Stimulated activated CD4-positive, alpha-beta T cell treated with anti-CD3 and anti-CD28 coated beads, Interleukin-4, amount 100 ng/mL, for 48 hours (primary cell): ENCODE data around the gene DIRAS1.
"Not testable (repeated sequence)": the region's sequence is repeated elsewhere in the genome, so short reads cannot be mapped to it uniquely, and the experiment has no call there.

Experiments used
- DNase-seq, 2 donors: peaks; one replicate each; pipeline ENCODE4 v3.0.0-alpha.2; 2020; ENCODE audit warnings: low read depth in 2 of 2

Gene DIRAS1

GRCh38 chr19:2727640-2727944, 6.4 kb upstream of the DIRAS1 start:
- no peak for DNase-seq

GRCh38 chr19:2726904-2727639, 5.9 kb upstream of the DIRAS1 start:
- no peak for DNase-seq

- no peak for DNase-seq
Observed at GRCh38 chr19:2726160-2726855, 5.1 kb upstream of the DIRAS1 start.

GRCh38 chr19:2724148-2724557, 3.0 kb upstream of the DIRAS1 start:
- no peak for DNase-seq

GRCh38 chr19:2723747-2724146, 2.6 kb upstream of the DIRAS1 start:
- DNase-seq = no peak

- no peak for DNase-seq
Observed at GRCh38 chr19:2723345-2723715, 2.2 kb upstream of the DIRAS1 start.

GRCh38 chr19:2722541-2723344, 1.6 kb upstream of the DIRAS1 start:
- no peak for DNase-seq

GRCh38 chr19:2721570-2722540, 683 bp upstream of the DIRAS1 start:
- no peak for DNase-seq

GRCh38 chr19:2719920-2720776, 1.0 kb downstream of the DIRAS1 start:
- no peak for DNase-seq

GRCh38 chr19:2719232-2719735, 1.9 kb downstream of the DIRAS1 start:
- no peak for DNase-seq

GRCh38 chr19:2717638-2718541, 3.3 kb downstream of the DIRAS1 start:
- no peak for DNase-seq

- DNase-seq = no peak
Observed at GRCh38 chr19:2716722-2717637, 4.2 kb downstream of the DIRAS1 start.

GRCh38 chr19:2716275-2716650, 4.9 kb downstream of the DIRAS1 start:
- DNase-seq = no peak

- DNase-seq = no peak
Observed at GRCh38 chr19:2715470-2716274, 5.5 kb downstream of the DIRAS1 start.

- DNase-seq = no peak
Observed at GRCh38 chr19:2714531-2715269, 6.5 kb downstream of the DIRAS1 start.

GRCh38 chr19:2714102-2714501, 7.1 kb downstream of the DIRAS1 start:
- DNase-seq = not testable (repeated sequence)

GRCh38 chr19:2713170-2713569, 8.0 kb downstream of the DIRAS1 start:
- DNase-seq = not testable (repeated sequence)
